Stimulated activated naive CD8-positive, alpha-beta T cell treated with anti-CD3 and anti-CD28 coated beads, Interleukin-15, Interleukin-2, amounts not matched to agents 100 U/mL and 50 U/mL, for 24 hours (primary cell): ENCODE measurements around the gene AGO4.
"Not testable (repeated sequence)": the region's sequence is repeated elsewhere in the genome, so short reads cannot be mapped to it uniquely, and the experiment has no call there.

Experiments
- ATAC-seq: fragments of 150-1000 bp; cut with Tn5 transposase; one replicate; pipeline ENCODE4 v1.10.0; 2021
- DNase-seq: peaks from one replicate; pipeline ENCODE4 v3.0.0; 2021

The AGO4 gene

GRCh38 chr1:35810096-35810881, 2.5 kb downstream of the AGO4 start:
- ATAC-seq (no peak), DNase-seq (no peak)

GRCh38 chr1:35812754-35813153, 4.9 kb downstream of the AGO4 start:
- DNase-seq, ATAC-seq: not testable (repeated sequence)

- ATAC-seq (no peak), DNase-seq (no peak)
These were observed 17.4 kb downstream of the AGO4 start for GRCh38 chr1:35825255-35825654.

GRCh38 chr1:35832276-35832905, 24.6 kb downstream of the AGO4 start:
- no peak for DNase-seq
- ATAC-seq: no peak

GRCh38 chr1:35833395-35833794, 25.6 kb downstream of the AGO4 start:
- DNase-seq (no peak), ATAC-seq (no peak)

- DNase-seq (no peak), ATAC-seq (no peak)
These were observed 26.4 kb downstream of the AGO4 start for GRCh38 chr1:35834218-35834617.

GRCh38 chr1:35835398-35835797, 27.6 kb downstream of the AGO4 start:
- ATAC-seq: no peak
- no peak for DNase-seq

- ATAC-seq (no peak), DNase-seq (no peak)
These were observed 28.9 kb downstream of the AGO4 start for GRCh38 chr1:35836734-35837133.

- ATAC-seq (no peak), DNase-seq (no peak)
These were observed 31.0 kb downstream of the AGO4 start for GRCh38 chr1:35838693-35839245.

- DNase-seq: no peak
- no peak for ATAC-seq
These were observed 37.0 kb downstream of the AGO4 start for GRCh38 chr1:35844826-35845225.

- ATAC-seq (no peak), DNase-seq (no peak)
These were observed 38.0 kb downstream of the AGO4 start for GRCh38 chr1:35845766-35846165.

- no peak for ATAC-seq
- no peak for DNase-seq
These were observed 40.2 kb downstream of the AGO4 start for GRCh38 chr1:35847935-35848565.

- no peak for ATAC-seq
- DNase-seq: no peak
These were observed 42.2 kb downstream of the AGO4 start for GRCh38 chr1:35850051-35850450.

GRCh38 chr1:35850716-35851115, 42.9 kb downstream of the AGO4 start:
- DNase-seq: no peak
- no peak for ATAC-seq

GRCh38 chr1:35851132-35851869, 43.5 kb downstream of the AGO4 start:
- no peak for DNase-seq
- no peak for ATAC-seq

GRCh38 chr1:35852241-35852640, 44.4 kb downstream of the AGO4 start:
- ATAC-seq (no peak), DNase-seq (no peak)

GRCh38 chr1:35854989-35855700, 47.3 kb downstream of the AGO4 start:
- DNase-seq (no peak), ATAC-seq (no peak)

- DNase-seq (no peak), ATAC-seq (no peak)
These were observed 49.1 kb downstream of the AGO4 start for GRCh38 chr1:35856964-35857363.

- DNase-seq: no peak
- ATAC-seq: no peak
These were observed 50.0 kb downstream of the AGO4 start for GRCh38 chr1:35857830-35858229.

- no peak for ATAC-seq
- DNase-seq: no peak
These were observed 52.9 kb downstream of the AGO4 start for GRCh38 chr1:35860696-35861095.

- DNase-seq (no peak), ATAC-seq (no peak)
These were observed 55.3 kb downstream of the AGO4 start for GRCh38 chr1:35863136-35863535.
